GM18951 (cell line): ENCODE data around the gene SETD7.

Experiments
- POLR2A ChIP-seq: IDR thresholded peaks from 4 replicates; pipeline ENCODE4 v1.6.1; 2011; ENCODE audit warnings: mild to moderate bottlenecking; ENCODE audit not compliant: insufficient read length, insufficient read depth; ENCODE audit errors: extremely low read depth
- in situ Hi-C: fragments of 300-500 bp; cut with MboI; formaldehyde crosslinking; loops from one replicate; pipeline ENCODE4 v1.12.0; 2022; ENCODE audit warnings: low sequenced_read_pairs, mixed read lengths, inconsistent platforms; ENCODE audit not compliant: unreplicated experiment

The SETD7 gene

DNA sequence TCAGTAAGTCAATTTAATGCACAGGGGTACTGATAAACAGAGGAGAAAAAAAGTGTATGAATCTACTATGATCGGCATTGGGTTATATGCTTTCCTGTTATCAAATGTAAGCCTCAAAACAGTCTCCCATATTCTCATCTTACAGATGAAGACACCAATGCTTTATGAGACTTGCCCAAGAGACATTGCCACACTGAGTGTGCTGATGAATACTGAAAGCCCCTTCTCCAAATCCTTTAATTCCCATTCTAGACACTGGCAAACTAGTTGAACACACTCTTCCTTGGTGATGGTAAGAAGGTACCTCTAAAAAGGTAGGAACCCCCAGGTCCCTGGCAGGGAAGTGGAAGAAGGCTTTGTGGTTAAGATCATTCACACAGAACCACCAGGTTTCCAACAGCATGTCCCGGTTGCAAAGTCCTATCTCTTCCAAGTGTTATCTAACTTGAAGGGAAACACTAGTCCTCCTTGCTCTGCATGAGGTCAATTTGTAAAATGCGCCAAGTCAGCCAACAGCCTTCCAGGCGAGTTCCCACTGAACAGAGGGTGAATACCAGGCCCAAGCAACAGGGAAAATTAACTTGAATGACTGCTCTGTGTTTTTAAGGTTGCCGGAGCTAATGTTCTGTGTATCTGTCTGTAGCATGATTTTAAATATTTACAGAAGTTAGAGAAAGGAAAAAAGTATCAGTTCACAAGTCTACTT is 5.1 kb downstream of the SETD7 start:
- in situ Hi-C loops, result no loop called here
- TF ChIP-seq POLR2A, result no peak

DNA sequence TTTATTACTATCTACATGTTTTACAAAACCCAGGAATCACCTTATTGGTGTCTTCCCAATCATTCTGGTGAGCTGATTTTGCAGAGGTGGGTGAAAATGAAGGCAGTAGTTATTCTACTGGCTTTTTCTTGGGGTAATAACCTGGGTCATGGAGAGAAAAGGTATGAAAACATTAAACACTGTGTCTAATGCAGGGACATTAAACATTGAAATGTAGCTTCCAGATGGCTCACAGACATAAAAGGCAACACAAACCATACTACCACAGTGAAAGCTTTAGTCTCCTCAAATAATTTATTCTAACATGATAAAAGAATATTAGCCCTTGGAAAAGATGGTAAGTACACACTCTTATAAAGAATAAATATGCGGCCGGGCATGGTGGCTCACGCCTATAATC is 8.0 kb downstream of the SETD7 start:
- no peak for TF ChIP-seq POLR2A
- in situ Hi-C loops, result no loop called here

- in situ Hi-C loops, result no loop called here
- no peak for TF ChIP-seq POLR2A
Measured at GRCh38 chr4:139540632-139541031, 15.4 kb downstream of the SETD7 start.

DNA sequence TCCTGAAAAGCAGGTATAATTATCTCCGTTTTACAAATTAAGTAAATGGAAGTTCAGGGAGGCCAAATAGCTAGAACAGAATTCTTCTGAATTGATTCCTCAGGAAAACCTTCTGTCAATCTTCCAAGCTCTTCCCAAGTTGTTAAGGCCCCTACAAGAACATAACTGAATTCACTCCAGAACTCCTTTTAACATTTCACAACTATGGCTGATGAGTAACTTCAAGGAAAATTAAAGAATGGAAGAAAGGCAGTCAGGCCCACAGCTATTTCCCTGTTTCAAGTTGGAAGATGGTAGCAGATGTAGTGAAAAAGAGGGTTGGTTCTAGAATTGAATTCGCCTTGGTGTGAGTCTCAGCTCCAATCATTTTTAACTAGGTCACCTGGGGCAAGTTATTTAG is 15.9 kb downstream of the SETD7 start:
- no peak for TF ChIP-seq POLR2A
- in situ Hi-C loops, result no loop called here

DNA sequence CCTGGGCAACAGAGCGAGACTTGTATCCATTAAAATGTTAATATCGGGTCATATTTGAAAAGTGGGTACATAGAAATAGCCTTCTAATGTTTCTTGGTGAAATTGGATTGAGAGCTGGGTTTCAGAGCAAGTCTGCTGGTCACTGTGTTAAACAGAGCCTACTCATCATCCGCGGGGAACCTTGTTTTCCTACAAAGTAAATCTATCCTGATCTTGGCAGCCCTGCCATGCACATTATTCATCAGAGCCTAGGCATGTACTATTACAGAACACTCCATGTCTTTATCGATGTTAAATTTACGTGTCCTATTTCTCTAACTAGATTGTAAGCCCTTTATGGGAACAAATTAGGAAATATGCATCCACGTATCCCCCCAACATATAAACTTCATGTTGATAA is 18.7 kb downstream of the SETD7 start:
- in situ Hi-C loops, result loop anchor here (10.0 kb wide), 1 partner anchor 132 kb away; no protein-coding TSS in a partner anchor
- TF ChIP-seq POLR2A, result no peak

- in situ Hi-C loops, result loop anchor here (10.0 kb wide), 1 partner anchor 131 kb away; no protein-coding TSS in a partner anchor
Measured at GRCh38 chr4:139535871-139536234, 20.2 kb downstream of the SETD7 start.

GRCh38 chr4:139535228-139535870 is 20.7 kb downstream of the SETD7 start:
- in situ Hi-C loops, result loop anchor here (10.0 kb wide), 1 partner anchor 131 kb away; no protein-coding TSS in a partner anchor
- no peak for TF ChIP-seq POLR2A

More at GRCh38 chr4:139535871-139536234, 20.2 kb downstream of the SETD7 start:
- TF ChIP-seq POLR2A, result no peak

DNA sequence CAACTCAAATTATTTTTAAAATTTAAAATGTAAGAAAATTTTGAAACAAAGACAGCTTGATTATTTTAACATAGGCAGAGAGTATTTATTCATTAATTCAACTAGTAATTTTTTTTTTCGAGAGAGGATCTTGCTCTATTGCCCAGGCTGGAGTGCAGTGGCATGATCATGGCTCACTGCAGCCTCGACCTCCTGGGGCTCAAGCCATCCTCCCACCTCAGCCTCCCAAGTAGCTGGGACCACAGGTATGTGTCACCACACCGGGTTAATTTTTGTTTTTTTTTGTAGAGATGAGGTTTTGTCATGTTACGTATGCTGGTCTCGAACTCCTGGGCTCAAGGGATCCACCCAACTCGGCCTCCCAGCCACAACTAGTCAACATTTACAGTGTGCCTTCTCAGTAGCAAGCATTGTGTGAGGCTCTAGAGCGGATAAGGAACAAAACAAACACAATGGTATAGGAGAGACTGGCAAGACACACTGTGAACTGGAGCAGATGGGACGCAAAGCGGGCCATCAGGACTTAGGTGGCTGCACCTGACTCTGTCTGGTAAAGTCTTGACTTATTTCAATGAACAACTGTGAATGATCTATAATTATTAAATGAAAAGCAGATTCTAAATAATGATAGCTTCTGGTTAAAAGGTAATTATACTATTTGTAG is 21.6 kb downstream of the SETD7 start:
- TF ChIP-seq POLR2A, result no peak
- in situ Hi-C loops, result loop anchor here (10.0 kb wide), 1 partner anchor 130 kb away; no protein-coding TSS in a partner anchor

- no peak for TF ChIP-seq POLR2A
- in situ Hi-C loops, result loop anchor here (10.0 kb wide), 1 partner anchor 129 kb away; no protein-coding TSS in a partner anchor
Measured at GRCh38 chr4:139533511-139533910, 22.5 kb downstream of the SETD7 start.

- in situ Hi-C loops, result loop anchor here (10.0 kb wide), 1 partner anchor 128 kb away; no protein-coding TSS in a partner anchor
Measured at GRCh38 chr4:139532947-139533346, 23.1 kb downstream of the SETD7 start.

DNA sequence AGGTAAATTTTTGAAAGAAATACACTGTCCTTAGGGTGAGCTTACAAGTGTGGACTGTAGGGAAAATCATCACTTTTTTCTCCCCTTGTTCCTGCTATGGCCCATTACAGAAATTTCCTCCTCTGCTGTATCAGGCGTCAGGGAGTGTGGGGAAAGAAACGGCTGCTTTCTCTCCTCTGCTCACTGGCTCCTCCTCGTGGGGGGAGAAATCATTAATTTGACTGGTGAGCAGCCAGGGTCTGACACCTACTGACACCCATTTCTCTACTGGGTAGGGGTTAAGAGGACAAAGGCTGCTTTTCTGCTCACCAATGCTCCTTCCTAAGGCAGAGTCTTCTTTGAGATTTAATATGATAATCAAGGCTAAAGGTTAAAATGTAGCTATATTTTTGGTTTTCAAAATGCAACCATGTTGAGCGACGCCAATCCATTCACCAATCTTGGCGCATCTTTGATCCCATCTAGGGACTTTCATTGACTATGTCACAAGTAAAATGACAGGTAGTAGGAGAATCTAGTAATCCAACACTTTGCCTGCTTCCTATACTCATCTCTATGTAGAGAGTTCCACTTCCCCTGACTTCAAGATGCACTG is 25.1 kb downstream of the SETD7 start:
- TF ChIP-seq POLR2A, result no peak
- in situ Hi-C loops, result loop anchor here (10.0 kb wide), 1 partner anchor 126 kb away; no protein-coding TSS in a partner anchor

More at GRCh38 chr4:139532947-139533346, 23.1 kb downstream of the SETD7 start:
- no peak for TF ChIP-seq POLR2A

- in situ Hi-C loops, result no loop called here
Measured at GRCh38 chr4:139528377-139529005, 27.5 kb downstream of the SETD7 start.

More at GRCh38 chr4:139528377-139529005, 27.5 kb downstream of the SETD7 start:
- no peak for TF ChIP-seq POLR2A
